GM23338 (cell line): ENCODE results near the gene PRPF31. TPM values are rescaled to one million over a fixed set of nuclear protein-coding genes. Genes with fewer than 3 reads are reported as not detected.

Source experiments
- ATAC-seq: fragments of 200-7000 bp; cut with Tn5 transposase; 3 replicates; pipeline ENCODE4 v1.9.1; 2020
- DNase-seq: peaks from one replicate; pipeline ENCODE4 v3.0.0-alpha.2; 2015; ENCODE audit warnings: low spot score
- H2AFZ ChIP-seq: fragments of 200-600 bp; sonication (generic); 2 replicates; pipeline ENCODE4 v1.8.0; 2016; ENCODE audit warnings: antibody characterized with exemption, mild to moderate bottlenecking, moderate library complexity
- H3F3A ChIP-seq: fragments of 200-600 bp; sonication (generic); replicated peaks from 2 replicates; pipeline ENCODE4 v1.8.0; 2017; ENCODE audit warnings: antibody characterized with exemption, mixed run types, low read depth
- H3K27ac ChIP-seq: fragments of 200-600 bp; sonication (generic); 2 replicates; pipeline ENCODE4 v1.6.1; 2016; ENCODE audit warnings: low read depth
- H3K27me3 ChIP-seq: fragments of 200-600 bp; sonication (generic); 2 replicates; pipeline ENCODE4 v1.8.0; 2016; ENCODE audit warnings: mild to moderate bottlenecking, mixed run types, moderate library complexity; ENCODE audit not compliant: insufficient read depth
- H3K36me3 ChIP-seq: fragments of 200-600 bp; sonication (generic); 2 replicates; pipeline ENCODE4 v1.8.0; 2016; ENCODE audit warnings: mild to moderate bottlenecking; ENCODE audit not compliant: insufficient read depth
- H3K4me1 ChIP-seq: fragments of 200-600 bp; sonication (generic); 2 replicates; pipeline ENCODE4 v1.8.0; 2016; ENCODE audit warnings: mild to moderate bottlenecking, moderate library complexity; ENCODE audit not compliant: insufficient read depth
- H3K4me2 ChIP-seq: fragments of 200-600 bp; sonication (generic); 2 replicates; pipeline ENCODE4 v1.7.1; 2017; ENCODE audit warnings: mixed run types
- H3K4me3 ChIP-seq: fragments of 200-600 bp; sonication (generic); 2 replicates; pipeline ENCODE4 v1.6.1; 2016; ENCODE audit warnings: mixed run types
- H3K79me2 ChIP-seq: fragments of 200-600 bp; sonication (generic); replicated peaks from 2 replicates; pipeline ENCODE4 v1.8.0; 2017; ENCODE audit warnings: mild to moderate bottlenecking; ENCODE audit not compliant: insufficient read depth
- H3K9me2 ChIP-seq: fragments of 200-600 bp; sonication (generic); 2 replicates; pipeline ENCODE4 v1.8.0; 2017; ENCODE audit not compliant: insufficient read depth
- H4K20me1 ChIP-seq: fragments of 200-600 bp; sonication (generic); replicated peaks from 2 replicates; pipeline ENCODE4 v1.8.0; 2017; ENCODE audit warnings: mild to moderate bottlenecking; ENCODE audit not compliant: insufficient read depth
- H3K27ac Mint-ChIP-seq: 2 replicates; pipeline ENCODE4 v1.8.0; 2020; ENCODE audit warnings: inconsistent platforms, mild to moderate bottlenecking, moderate library complexity, mixed read lengths
- H3K27me3 Mint-ChIP-seq: 3 replicates; pipeline ENCODE4 v1.8.0; 2022; ENCODE audit warnings: low read depth, mild to moderate bottlenecking, moderate library complexity, mixed read lengths, inconsistent platforms; ENCODE audit not compliant: insufficient read depth, poor library complexity
- H3K36me3 Mint-ChIP-seq: 3 replicates; pipeline ENCODE4 v1.8.0; 2021; ENCODE audit warnings: low read depth, mild to moderate bottlenecking, inconsistent platforms, moderate library complexity, mixed read lengths
- H3K4me1 Mint-ChIP-seq: 3 replicates; pipeline ENCODE4 v1.8.0; 2020; ENCODE audit warnings: mild to moderate bottlenecking, inconsistent platforms, mixed read lengths
- H3K4me3 Mint-ChIP-seq: 3 replicates; pipeline ENCODE4 v1.8.0; 2021; ENCODE audit warnings: moderate library complexity, mild to moderate bottlenecking, inconsistent platforms, mixed read lengths
- H3K9me3 Mint-ChIP-seq: 3 replicates; pipeline ENCODE4 v1.8.0; 2020; ENCODE audit warnings: moderate library complexity, mild to moderate bottlenecking, inconsistent platforms, mixed read lengths
- CREB1 ChIP-seq: fragments of 250-450 bp; sonication (Bioruptor Pico); IDR thresholded peaks from 2 replicates; pipeline ENCODE4 v1.5.0; 2020; ENCODE audit warnings: low read depth, mild to moderate bottlenecking, moderate library complexity
- EZH2 ChIP-seq: fragments of 200-600 bp; sonication (generic); IDR thresholded peaks from one replicate; pipeline ENCODE4 v1.8.0; 2017; ENCODE audit warnings: antibody characterized with exemption, mild to moderate bottlenecking, low read depth; ENCODE audit not compliant: unreplicated experiment
- EZH2phosphoT487 ChIP-seq: fragments of 200-600 bp; sonication (generic); IDR thresholded peaks from one replicate; pipeline ENCODE4 v1.8.1; 2018; ENCODE audit warnings: antibody characterized with exemption; ENCODE audit not compliant: unreplicated experiment
- JUNB ChIP-seq: IDR thresholded peaks from one replicate; pipeline ENCODE4 v1.6.1; 2016; ENCODE audit warnings: antibody characterized with exemption; ENCODE audit not compliant: unreplicated experiment
- NANOG ChIP-seq: IDR thresholded peaks from 2 replicates; pipeline ENCODE4 v1.6.1; 2016; ENCODE audit warnings: antibody characterized with exemption, borderline replicate concordance
- REST ChIP-seq: IDR thresholded peaks from one replicate; pipeline ENCODE4 v1.6.1; 2018; ENCODE audit warnings: antibody characterized with exemption; ENCODE audit not compliant: unreplicated experiment
- STAT1 ChIP-seq: IDR thresholded peaks from one replicate; pipeline ENCODE4 v1.6.1; 2016; ENCODE audit warnings: antibody characterized with exemption; ENCODE audit not compliant: unreplicated experiment
- ZNF331 ChIP-seq: fragments of 250-450 bp; sonication (Bioruptor Pico); IDR thresholded peaks from 2 replicates; pipeline ENCODE4 v1.5.0; 2020; ENCODE audit warnings: low read depth, mild to moderate bottlenecking, moderate library complexity
- polyA plus RNA-seq: library from polyadenylated mRNA; unstranded; fragments of >200 nt; fragmentation: Nextera tagmentation; extraction: Ambion mirVana; gene quantifications from 2 replicates; pipeline ENCODE4 v1.2.1, GENCODE V29; 2016
- total RNA-seq: library from RNA; depleted of rRNA; stranded (reverse); fragments of >200 nt; shearing (Covaris generic); gene quantifications from 2 replicates; pipeline ENCODE4 v1.2.3, GENCODE V29; 2014
- TF ChIP-seq, protein P1 (sequence below), 2 experiments: fragments of 200-600 bp in 1 of 2; sonication (generic) in 1 of 2; conservative IDR thresholded peaks; 2 replicates each; pipeline versions ENCODE4 v1.5.1 to v1.6.1; 2016 to 2017; ENCODE audit warnings: antibody characterized with exemption in 2 of 2, low read depth in 2 of 2, mild to moderate bottlenecking in 2 of 2, moderate library complexity in 1 of 2
- TF ChIP-seq, protein P2 (sequence below): IDR thresholded peaks from 2 replicates; pipeline ENCODE4 v1.6.1; 2016; ENCODE audit warnings: antibody characterized with exemption

The PRPF31 gene
- total and polyA plus RNA-seq, 2 experiments from 2014 or later = 83.3 to 94.2 TPM

- peak; percentile 90 for ATAC-seq
- Mint-ChIP-seq H3K4me3 (no peak overlapping the region; the same call in 2 of the 3 replicates), H3K27me3 (peaks cover 17% of the 10 kb centered on the region), H3K4me1 (peaks cover 14% of the 10 kb centered on the region), H3K27ac (peak overlapping the region; percentile 74; the same call in 1 of the 2 replicates), H3K9me3 (no peaks in the 10 kb centered on the region; the same call in 2 of the 3 replicates), H3K36me3 (peaks cover 32% of the 10 kb centered on the region)
- H3K4me3 ChIP-seq = no peak overlapping the region
- H3K36me3 ChIP-seq = peaks cover 9% of the 10 kb centered on the region; the same call in 1 of the 2 replicates
- no peak for TF ChIP-seq STAT1
- TF ChIP-seq EZH2 = no peak
- TF ChIP-seq, protein P1, sequence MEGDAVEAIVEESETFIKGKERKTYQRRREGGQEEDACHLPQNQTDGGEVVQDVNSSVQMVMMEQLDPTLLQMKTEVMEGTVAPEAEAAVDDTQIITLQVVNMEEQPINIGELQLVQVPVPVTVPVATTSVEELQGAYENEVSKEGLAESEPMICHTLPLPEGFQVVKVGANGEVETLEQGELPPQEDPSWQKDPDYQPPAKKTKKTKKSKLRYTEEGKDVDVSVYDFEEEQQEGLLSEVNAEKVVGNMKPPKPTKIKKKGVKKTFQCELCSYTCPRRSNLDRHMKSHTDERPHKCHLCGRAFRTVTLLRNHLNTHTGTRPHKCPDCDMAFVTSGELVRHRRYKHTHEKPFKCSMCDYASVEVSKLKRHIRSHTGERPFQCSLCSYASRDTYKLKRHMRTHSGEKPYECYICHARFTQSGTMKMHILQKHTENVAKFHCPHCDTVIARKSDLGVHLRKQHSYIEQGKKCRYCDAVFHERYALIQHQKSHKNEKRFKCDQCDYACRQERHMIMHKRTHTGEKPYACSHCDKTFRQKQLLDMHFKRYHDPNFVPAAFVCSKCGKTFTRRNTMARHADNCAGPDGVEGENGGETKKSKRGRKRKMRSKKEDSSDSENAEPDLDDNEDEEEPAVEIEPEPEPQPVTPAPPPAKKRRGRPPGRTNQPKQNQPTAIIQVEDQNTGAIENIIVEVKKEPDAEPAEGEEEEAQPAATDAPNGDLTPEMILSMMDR (conservative IDR thresholded peaks at IDR 0.05; ENCODE audit: low read depth in 2 of 2) = peak; percentile 64 to 80
- no peaks in the 10 kb centered on the region; the same call in 1 of the 2 replicates for H3K4me1 ChIP-seq
- H2AFZ ChIP-seq = no peak overlapping the region
- peaks cover 13% of the 10 kb centered on the region for H4K20me1 ChIP-seq
- no peaks in the 10 kb centered on the region for H3K27me3 ChIP-seq
- H3K9me2 ChIP-seq = no peaks in the 10 kb centered on the region
- no peak overlapping the region for H3K4me2 ChIP-seq
- no peaks in the 10 kb centered on the region for H3K79me2 ChIP-seq
- DNase-seq = peak; percentile 98
- H3K27ac ChIP-seq = no peak overlapping the region
- peaks cover 7% of the 10 kb centered on the region for H3F3A ChIP-seq
Observed at GRCh38 chr19:54179921-54180461, 64.4 kb downstream of the PRPF31 start.

DNA sequence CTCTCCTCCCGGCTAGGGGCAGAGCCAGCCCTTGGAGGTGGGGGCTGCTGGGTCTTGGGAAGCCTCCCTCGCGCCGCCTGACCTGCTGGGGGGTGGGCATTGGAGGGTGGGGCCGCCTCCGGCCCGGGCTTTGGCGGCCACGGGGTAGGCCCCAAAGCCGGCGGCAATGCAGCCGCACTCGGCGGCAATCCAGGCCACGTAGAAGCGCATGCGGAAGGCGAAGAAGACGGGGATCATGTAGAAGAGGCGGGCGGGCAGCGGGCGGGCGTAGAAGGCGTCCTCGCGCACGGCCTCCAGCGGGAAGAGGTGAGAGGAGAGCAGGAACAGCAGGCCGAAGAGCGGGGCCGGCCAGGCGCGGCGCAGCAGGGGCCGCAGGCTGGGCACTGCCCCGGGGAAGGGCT is 65.1 kb downstream of the PRPF31 start:
- Mint-ChIP-seq H3K27me3 (peaks cover 17% of the 10 kb centered on the region), H3K27ac (no peak overlapping the region), H3K9me3 (no peaks in the 10 kb centered on the region), H3K4me3 (no peak overlapping the region), H3K36me3 (peaks cover 37% of the 10 kb centered on the region), H3K4me1 (peaks cover 17% of the 10 kb centered on the region)
- H3K4me3 ChIP-seq = no peak overlapping the region
- peaks cover 9% of the 10 kb centered on the region; the same call in 1 of the 2 replicates for H3K36me3 ChIP-seq
- peaks cover 7% of the 10 kb centered on the region for H3F3A ChIP-seq
- H3K79me2 ChIP-seq = 0 out of 2 replicates have a peak, but pooled peaks cover 4% of the 10 kb centered on the region
- H4K20me1 ChIP-seq = peaks cover 13% of the 10 kb centered on the region
- no peak overlapping the region for H3K4me2 ChIP-seq
- H3K4me1 ChIP-seq = no peaks in the 10 kb centered on the region; the same call in 1 of the 2 replicates
- H3K9me2 ChIP-seq = no peaks in the 10 kb centered on the region
- no peak overlapping the region for H2AFZ ChIP-seq
- peak overlapping the region; percentile 11; the same call in 1 of the 2 replicates for H3K27ac ChIP-seq
- ATAC-seq = no peak
- no peak for DNase-seq
- H3K27me3 ChIP-seq = no peaks in the 10 kb centered on the region
- TF ChIP-seq CREB1 (CRISPR knock-in tag) (no peak), ZNF331 (no peak), EZH2phosphoT487 (no peak), JUNB (no peak), NANOG (no peak), REST (no peak), STAT1 (no peak)
- TF ChIP-seq, protein P2, sequence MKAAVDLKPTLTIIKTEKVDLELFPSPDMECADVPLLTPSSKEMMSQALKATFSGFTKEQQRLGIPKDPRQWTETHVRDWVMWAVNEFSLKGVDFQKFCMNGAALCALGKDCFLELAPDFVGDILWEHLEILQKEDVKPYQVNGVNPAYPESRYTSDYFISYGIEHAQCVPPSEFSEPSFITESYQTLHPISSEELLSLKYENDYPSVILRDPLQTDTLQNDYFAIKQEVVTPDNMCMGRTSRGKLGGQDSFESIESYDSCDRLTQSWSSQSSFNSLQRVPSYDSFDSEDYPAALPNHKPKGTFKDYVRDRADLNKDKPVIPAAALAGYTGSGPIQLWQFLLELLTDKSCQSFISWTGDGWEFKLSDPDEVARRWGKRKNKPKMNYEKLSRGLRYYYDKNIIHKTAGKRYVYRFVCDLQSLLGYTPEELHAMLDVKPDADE = no peak
